Body of pancreas (tissue), 4 donors: ENCODE measurements around the gene IL1RAPL1.

ENCODE experiments used
- CTCF ChIP-seq, 7 experiments: fragments of 450-650 bp in 4 of 7; fragments of 200-600 bp in 3 of 7; sonication (generic) in 3 of 7; IDR thresholded peaks; one replicate each; pipeline ENCODE4 v1.5.1; 2016 to 2019; ENCODE audit warnings: antibody characterized with exemption in 7 of 7
- POLR2A ChIP-seq, 3 donors: fragments of 450-650 bp; IDR thresholded peaks; one replicate each; pipeline ENCODE4 v1.6.1; 2016; ENCODE audit warnings: antibody characterized with exemption in 3 of 3, mild to moderate bottlenecking in 2 of 3

GRCh38 chrX:29648161-29648560, 1060.9 kb downstream of the IL1RAPL1 start:
- TF ChIP-seq POLR2A (IDR thresholded peaks at IDR 0.05) = no peak
- no peak for TF ChIP-seq CTCF (IDR thresholded peaks at IDR 0.05)
